HG02981 (cell line): ENCODE data around the gene ODF2.
"Not testable (repeated sequence)": the region's sequence is repeated elsewhere in the genome, so short reads cannot be mapped to it uniquely, and the experiment has no call there.

Experiments
- ATAC-seq: cut with Tn5 transposase; IDR thresholded peaks from one replicate; pipeline ENCODE4 v1.9.1; 2021; ENCODE audit warnings: mild to moderate bottlenecking, moderate library complexity; ENCODE audit not compliant: unreplicated experiment

The ODF2 gene

DNA sequence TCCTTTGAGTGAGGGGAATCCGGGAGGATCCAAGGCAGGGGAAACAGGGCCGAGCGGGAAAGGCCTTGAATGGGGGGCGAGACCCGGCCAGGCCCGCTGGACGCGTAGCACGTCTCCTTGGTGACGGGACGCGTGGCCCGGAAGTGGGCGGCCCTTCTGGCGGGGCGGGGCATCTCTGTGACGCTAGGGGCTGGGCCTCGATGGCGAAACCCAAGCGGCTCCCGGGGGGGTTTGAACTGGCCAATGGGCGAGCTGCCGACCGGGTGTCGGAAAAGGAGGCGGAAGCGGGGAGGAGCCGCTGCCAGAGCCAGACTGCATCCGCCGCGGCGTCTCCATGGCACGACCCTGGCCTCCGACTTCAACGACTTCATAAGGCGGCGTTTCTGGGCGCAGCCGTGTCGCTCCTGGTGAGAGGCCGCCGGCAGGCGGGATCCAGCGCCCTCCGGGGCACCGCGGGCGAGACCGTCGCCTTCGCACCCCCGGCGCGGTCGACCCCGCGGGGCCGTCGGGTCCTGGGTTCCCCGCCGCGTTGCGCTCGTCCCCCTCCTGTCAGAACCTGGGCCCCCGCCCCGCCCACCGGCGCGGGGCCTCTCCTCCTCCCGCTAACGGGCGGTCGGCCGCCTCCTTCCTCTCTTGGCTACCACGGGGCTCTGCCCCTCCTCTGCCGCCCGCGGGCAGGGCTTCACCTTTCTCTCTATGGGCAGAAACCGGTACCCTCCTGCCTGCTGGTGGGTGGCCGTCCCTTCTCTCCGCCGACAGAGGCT lies at the start of gene ODF2:
Gene ODF2, plus strand, starts transcription at position 158 of the 764 bp plus-strand sequence. Its CDS starts 86 bp downstream, at position 244.
- peak; percentile 82 for ATAC-seq

DNA sequence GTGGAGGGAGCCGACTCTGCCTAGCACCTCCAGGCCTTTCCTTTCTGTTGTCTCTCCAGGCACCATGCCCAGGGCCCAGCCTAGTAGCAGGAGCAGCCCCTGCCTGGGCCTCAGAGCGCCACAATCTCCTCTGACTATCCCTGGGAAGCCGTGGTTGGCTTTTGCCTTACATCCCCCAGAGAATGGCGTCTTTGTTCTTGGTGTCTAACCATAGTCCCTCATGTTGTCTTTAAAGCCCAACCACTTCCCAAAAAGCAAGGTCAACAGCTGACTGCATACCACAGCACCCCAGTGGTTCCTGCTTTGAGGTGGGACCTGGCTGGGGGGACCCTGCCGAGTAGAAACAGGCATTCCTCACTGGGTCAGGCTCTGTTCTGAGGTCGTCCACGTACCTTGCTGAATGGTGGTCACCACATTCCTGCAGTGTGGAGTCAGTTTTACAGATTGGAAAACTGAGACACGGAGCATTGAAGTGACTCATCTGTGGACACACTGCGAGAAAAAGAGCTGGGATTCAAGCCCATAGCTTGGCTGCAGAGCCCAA lies 48.9 kb upstream of the ODF2 start:
- no peak for ATAC-seq

GRCh38 chr9:128408963-128409431 lies 46.8 kb upstream of the ODF2 start:
- ATAC-seq: no peak

DNA sequence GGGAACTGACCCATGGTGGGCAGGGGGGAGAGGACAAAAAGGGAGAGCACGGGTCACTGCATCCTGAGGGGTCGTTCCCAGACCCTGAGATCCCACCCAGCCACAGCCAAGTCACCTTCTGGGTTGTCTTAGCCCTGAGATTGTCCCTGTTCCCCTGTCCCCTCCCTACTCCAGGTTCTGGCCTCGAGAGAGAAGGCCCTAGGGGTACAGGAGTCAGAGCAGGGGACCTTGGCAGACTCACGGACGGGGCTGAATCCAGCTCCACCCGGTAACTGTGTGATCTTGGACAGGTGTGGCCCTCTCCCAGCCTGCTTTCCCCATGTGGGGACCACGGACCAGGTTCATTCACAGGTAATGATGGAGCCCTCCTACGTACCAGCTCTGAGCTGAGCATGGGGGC lies 46.4 kb upstream of the ODF2 start:
- no peak for ATAC-seq

DNA sequence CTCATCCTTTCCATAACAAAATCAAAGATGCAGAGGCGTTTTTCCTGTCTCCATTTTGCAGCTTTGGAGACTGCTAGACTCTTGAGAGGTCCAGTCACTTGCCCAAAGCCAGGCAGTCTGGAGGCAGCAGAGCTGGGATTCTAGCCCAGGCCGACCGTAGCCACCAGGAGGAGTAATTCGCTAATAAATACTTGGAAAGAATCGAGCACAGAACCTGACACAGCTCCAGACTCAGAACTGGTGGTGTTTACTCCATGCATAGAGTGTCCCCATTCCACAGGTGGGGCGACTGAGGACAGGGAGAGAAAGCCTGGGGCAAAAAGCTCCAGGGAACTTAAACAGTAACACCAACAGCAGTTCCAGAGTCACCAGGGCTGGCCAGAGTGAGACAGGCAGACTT lies 45.8 kb upstream of the ODF2 start:
- ATAC-seq: no peak

- no peak for ATAC-seq
Observed at GRCh38 chr9:128411364-128412119, 44.3 kb upstream of the ODF2 start.

DNA sequence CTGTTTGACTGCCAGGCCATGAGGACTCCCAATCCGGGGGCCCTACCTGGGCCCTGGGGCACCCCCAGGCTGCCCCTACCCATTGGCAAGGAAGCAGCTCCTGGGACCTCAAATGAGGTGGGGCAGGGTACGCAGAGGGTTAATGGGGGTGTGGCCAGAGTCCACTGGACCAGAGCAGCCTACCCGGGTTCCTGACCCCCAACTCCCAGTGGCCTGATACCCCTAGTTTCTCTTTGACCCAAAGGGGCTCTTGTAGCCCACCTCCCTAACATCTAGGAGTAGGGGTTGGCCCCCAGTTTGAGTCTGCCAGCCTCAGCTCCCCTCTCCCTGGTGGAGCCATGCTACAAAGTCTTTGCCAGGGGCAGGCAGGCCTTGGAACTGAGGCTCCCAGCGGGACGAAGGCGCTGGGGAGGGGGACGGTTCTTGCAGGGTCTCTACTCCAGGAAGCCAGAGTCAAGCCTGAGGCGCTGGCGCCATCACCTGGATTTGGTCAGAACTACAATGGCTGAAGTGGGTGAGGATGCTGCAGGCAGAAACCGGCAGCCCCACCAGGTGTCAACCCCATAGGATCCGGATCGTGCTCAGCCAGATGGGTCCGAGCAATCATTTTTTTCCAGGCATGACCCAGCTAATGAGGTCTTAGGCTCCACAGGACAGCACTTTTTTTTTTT lies 43.6 kb upstream of the ODF2 start:
- ATAC-seq: no peak

GRCh38 chr9:128413728-128414127 lies 42.1 kb upstream of the ODF2 start:
- not testable (repeated sequence) for ATAC-seq

GRCh38 chr9:128414461-128414860 lies 41.3 kb upstream of the ODF2 start:
- no peak for ATAC-seq

GRCh38 chr9:128415281-128415680 lies 40.5 kb upstream of the ODF2 start:
- no peak for ATAC-seq

GRCh38 chr9:128416014-128416413 lies 39.8 kb upstream of the ODF2 start:
- no peak for ATAC-seq

DNA sequence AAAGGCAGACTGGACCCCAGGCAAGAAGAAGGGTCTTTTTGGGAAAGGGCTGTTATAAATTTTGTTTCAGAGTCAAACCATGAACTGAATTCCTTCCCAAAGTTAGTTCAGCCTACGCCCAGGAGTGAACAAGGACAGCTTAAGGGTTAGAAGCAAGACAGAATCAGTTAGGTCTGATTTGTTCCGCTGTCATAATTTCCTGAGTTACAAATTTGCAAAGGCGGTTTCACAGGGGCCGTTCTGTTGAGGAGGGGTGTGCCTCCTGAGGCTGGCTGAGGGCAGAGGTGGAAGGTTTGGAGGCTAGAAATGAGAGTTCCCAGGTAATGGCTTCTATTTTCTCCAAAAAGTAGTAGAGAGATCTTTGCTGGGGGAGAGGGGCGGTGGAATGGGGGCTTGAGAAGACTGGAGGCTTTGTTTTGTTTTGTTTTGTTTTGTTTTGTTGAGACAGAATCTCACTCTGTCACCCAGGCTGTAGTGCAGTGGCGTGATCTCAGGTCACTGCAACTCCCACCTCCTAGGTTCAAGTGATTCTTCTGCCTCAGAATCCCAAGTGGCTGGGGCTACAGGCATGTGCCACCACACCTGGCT lies 39.3 kb upstream of the ODF2 start:
- ATAC-seq: no peak

DNA sequence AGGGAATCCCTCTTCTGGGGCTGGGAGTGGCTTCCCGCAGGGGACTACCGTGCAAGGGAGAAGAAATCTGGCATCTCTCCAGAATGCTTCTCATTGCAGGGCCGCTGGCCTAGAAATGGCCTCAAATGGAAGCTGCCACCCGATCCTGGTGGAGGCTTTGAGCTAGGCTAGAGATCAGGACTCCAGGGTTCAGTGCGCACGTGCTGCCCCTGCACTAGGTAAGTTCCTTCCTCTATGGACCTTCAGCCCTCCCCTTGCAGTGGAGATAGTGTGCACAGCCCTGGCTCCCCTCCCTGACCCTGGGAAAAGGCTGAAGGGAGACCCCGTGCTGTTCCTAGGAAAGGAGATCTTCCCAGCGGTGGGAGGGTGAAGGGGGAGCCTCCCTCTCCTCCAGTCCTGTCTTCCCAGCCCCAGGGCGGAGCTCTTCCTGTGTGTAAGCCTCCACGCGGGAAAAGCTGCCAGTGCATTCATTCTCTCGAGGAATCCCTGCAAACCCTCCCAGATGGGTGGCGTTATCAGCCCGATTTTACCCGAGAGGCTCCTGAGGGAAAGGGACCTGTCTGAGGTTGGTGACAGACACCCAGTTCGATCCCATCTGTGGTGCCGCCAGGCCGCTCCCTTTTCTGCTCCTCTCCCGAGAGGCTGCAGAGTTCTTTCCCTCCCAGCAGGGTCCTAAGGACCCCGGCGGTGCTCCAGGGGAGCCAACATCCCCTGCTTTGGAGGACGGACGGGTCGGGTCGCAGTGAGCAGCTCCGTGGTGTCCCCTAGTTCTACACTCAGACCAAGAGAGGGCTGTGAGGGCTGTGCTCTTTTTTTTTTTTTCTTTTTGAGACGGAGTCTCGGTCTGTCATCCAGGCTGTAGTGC lies 36.5 kb upstream of the ODF2 start:
- no peak for ATAC-seq

DNA sequence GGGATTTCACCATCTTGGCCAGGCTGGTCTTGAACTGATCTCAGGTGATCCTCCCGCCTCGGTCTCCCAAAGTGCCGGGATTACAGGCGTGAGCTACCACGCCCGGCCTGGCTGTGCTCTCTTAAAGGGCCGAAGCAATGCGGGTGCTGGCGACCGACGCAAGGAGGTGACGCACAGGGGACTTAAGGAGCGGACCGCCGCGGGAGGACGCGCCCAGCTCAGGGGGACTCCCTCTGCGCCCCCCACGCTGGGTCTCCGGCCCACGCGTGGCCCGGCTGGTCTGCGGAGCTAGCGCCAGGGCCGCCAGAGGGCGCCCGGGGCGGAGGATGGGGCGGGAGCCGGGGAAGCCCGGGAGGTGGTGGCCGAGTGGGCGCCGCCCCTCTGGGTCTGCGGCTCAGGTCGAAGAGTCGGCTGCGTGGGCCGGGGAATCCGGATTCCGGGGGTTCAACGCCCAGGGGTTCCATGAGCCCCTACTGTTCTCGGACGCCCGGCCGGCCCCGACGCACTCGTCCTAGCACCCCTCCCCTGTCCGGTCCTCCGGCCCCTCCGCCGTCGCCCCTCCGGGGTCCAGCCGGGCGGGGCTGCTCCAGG lies 35.7 kb upstream of the ODF2 start:
- ATAC-seq: peak; percentile 61

DNA sequence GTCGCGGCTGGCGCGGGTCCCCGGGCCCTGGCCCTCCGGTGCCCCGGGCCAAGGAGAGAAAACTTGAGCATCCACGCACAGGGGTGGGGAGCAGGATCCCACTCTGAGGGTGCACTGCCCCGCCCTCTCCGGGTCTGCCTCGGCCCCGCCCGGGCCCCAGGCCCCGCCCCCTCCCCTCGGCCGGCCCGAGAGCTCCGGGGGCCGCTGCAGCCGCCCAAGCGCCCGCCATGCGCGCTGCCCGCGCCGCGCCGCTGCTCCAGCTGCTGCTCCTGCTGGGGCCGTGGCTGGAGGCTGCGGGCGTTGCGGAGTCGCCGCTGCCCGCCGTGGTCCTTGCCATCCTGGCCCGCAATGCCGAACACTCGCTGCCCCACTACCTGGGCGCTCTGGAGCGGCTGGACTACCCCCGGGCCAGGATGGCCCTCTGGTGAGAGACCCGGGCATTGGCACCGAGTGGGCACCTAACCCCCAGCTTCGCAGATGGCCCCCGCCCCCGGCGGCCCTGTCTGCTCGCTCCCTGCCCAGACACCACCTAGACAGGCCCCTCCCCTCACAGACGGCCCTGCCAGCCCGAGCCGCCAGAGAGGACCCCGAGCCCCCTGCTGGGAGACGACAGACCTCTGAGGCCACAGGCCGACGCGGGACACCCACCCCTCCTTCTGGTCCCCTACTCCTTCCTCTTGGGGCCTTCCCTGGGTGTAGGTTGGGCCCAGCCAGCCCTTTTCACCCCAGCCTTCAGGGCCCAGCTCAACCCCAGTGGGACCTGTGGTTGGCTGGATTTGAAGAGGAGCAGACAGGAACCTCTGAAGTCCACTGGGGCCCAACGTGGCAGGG lies 34.9 kb upstream of the ODF2 start, which contains the start of gene CERCAM:
Gene CERCAM, plus strand, starts transcription at position 207 of the 831 bp plus-strand sequence. Its CDS starts 21 bp downstream, at position 228.
- ATAC-seq: peak; percentile 69

DNA sequence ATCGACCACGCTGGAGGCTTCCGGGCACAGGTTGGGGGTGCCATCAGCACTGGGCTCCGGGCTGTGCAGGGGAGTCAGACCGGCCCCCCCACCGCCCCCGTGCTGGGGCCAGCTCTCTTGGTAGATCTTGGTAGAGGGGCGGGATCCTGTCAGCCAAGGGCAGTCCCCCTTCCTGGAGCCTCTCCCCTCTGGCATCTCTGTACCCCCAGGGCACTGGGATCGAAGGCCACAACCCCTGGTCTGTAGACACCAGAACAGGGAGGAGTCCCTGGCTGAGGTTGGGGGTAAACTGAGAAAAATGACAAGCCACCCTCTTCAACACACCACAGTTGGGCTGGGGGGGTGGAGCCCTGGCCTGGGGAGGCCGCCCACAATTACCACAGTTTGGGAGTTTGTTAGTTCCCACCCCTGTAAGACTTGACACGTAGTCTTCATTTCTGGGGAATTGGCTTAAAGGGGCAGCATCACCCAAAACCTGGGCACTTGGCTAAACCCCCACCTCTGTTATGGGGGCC lies 34.3 kb upstream of the ODF2 start:
- ATAC-seq: no peak

DNA sequence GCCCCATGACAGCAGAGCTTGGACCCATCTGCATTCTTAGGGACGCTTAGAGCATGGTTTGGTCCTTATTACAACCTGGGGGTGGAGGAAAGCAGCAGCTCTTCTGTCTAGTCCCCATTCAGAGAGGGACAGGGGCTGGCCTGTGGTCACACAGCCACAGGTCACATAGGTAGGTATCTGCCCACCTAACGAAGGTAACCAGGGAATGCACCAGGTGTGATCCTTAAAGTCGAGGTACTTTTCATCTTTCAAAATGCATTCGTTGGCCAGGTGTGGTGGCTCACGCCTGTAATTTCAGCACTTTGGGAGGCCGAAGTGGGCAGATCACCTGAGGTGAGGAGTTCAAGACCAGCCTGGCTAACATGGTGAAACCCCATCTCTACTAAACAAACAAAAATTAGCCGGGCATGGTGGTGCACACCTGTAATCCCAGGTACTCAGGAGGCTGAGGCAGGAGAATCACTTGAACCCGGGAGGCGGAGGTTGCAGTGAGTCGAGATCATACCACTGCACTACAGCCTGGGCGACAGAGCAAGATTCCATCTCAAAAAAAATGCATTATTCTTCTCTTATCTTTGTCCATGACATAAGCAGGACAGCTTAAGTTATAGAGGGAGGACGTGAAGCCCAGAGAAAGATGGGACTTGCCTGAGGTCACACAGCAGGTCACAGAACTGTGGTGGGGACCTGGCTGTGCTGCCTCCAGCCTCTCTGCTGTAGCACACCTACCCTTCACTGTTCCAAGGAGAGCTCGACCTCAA lies 33.6 kb upstream of the ODF2 start:
- ATAC-seq: not testable (repeated sequence)

DNA sequence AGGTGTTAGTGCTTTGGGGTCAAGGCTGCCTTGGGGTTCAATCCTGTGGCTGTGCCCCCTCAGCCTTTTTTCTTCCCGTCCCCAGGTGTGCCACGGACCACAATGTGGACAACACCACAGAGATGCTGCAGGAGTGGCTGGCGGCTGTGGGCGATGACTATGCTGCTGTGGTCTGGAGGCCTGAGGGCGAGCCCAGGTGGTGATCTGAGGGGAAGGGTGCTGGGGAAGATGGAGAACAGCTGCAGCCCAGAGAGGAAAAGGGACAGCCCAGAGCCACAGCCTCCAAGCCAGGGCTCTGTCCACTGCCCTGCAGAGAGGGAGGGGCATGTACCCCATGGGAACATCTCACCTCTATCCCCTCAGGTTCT lies 33.0 kb upstream of the ODF2 start:
- ATAC-seq: no peak
